GM18873 (cell line): ENCODE data around the gene FCAMR.

Experiments used
- ATAC-seq: cut with Tn5 transposase; IDR thresholded peaks from one replicate; pipeline ENCODE4 v1.9.1; 2021; ENCODE audit warnings: mild to moderate bottlenecking, moderate library complexity, moderate number of reproducible peaks; ENCODE audit not compliant: unreplicated experiment, low FRiP score

The FCAMR gene

DNA sequence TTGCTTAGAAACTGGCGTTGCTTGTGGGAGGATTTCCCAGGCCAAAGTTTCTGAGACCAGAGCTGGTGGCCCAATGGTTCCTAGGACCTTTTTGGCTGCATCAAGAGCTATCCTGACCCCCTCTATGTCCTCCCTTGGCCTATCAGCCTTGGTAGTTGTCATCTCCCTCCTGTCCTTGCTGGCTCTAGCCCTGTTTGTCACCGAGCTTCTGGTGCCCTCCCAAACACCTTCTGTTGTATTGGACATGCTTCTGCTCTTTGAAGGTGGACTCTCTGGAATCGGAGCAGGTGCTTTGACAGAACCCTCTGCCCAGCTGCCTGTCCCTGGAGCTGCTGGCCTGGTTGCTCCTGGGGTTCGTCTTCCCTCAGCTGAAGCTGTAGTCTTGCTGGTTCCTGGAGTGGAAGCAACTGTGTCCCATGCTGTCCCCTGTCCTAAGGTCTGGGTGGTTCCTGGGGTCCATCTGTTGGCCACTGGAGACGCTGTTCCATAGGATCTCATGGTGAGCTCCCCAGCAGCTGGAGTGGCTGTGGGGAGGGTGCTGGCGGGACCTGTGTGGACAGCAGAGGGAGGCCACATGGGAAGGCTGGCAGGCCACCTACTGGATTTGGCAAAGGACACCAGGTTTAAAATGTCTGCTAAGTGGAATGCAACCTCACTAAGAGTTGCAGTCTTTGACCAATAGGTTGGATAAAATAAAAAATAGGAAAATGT lies 9.4 kb downstream of the FCAMR start:
- ATAC-seq = no peak

- no peak for ATAC-seq
Observed at GRCh38 chr1:206958144-206958543, 12.1 kb downstream of the FCAMR start.

- ATAC-seq = no peak
Observed at GRCh38 chr1:206957639-206958038, 12.6 kb downstream of the FCAMR start.

GRCh38 chr1:206955476-206956451 lies 14.5 kb downstream of the FCAMR start:
- ATAC-seq = peak; percentile 51

GRCh38 chr1:206954459-206955342 lies 15.6 kb downstream of the FCAMR start:
- ATAC-seq = no peak

GRCh38 chr1:206953626-206954025 lies 16.6 kb downstream of the FCAMR start:
- no peak for ATAC-seq

DNA sequence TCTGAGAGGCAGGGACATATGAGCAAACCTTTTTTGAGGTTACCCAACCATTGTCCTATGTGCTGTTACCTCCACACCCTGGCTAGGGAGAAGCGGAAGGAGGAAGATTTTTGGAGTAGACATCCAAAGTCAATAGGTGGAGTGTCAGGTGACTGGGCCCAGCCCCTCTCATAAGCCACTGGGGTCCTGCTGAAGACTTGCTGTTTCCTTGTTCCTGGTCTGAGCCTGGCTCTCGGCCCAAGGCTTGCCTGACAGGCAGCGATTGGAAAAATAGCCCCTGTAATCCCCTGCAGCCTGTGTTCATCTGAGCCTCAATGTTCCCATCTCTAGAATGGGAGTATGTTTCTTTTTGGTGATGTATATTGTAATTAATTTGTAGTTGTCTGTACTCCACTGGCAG lies 17.1 kb downstream of the FCAMR start:
- no peak for ATAC-seq

- no peak for ATAC-seq
Observed at GRCh38 chr1:206952171-206952570, 18.1 kb downstream of the FCAMR start.

GRCh38 chr1:206951318-206952100 lies 18.8 kb downstream of the FCAMR start:
- ATAC-seq = no peak

DNA sequence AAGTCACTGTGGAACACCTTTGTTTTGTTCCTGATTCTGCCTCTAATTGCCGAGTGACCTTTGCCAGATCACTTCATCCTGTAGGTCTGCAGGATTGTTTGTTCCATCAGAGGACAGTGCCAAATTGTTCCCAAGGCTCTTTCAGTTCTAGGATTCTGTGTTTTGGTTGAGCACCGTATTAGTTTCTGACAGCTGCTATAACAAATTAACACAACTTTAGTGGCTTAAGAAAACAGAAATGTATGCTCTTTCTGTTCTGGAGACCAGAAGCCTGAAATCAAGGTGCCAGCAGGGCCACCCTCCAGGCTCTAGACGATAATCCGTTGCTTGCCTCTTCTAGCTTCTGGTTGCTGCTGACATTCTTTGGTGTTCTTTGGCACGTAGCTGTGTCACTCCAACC lies 20.6 kb downstream of the FCAMR start:
- ATAC-seq = no peak

- no peak for ATAC-seq
Observed at GRCh38 chr1:206949208-206949607, 21.1 kb downstream of the FCAMR start.

- ATAC-seq = no peak
Observed at GRCh38 chr1:206947255-206947654, 23.0 kb downstream of the FCAMR start.

DNA sequence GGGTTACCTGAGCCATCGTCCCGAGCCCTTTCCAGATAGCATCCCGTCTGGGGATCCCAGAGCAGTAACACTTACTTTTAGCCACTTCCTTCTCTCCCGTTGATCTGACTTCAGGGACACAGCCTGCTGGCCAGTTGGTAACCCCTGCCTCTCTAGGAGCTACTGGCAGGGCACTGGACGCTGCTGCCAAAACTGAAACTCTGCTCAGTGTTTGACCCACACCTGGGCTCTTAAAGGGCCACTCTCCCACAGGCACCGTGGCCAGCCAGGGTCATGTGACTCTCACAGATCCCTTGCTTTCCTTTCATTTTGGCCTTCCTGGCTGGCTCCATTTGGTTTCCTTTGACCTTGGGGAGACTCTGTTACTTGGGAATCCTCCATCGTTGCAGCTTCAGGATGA lies 24.0 kb downstream of the FCAMR start, which contains the start of gene PIGR:
Gene PIGR (minus strand): TSS at position 206 of the 400 bp plus-strand sequence. CDS start 5,935 bp downstream, outside the sequence.
- ATAC-seq = no peak

DNA sequence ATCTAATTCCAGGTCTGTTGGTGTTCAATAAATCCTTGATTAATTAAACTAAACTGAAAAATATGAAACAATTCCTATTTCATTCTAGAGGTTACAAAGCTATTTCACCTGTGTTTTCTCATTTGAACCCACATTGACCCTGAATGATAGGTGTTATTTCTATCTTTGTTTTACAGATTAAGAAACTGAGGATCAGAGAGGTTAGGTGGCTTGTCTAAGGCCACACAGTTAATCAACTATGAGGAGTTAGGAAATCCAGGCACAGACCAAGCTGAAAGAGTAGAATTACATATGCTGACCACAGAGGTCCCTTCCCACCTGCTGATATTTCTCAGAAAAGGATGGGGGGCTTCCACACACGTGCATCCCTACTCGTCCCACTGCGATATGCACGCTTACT lies 24.5 kb downstream of the FCAMR start:
- ATAC-seq = no peak

GRCh38 chr1:206944703-206945102 lies 25.6 kb downstream of the FCAMR start:
- ATAC-seq = no peak

DNA sequence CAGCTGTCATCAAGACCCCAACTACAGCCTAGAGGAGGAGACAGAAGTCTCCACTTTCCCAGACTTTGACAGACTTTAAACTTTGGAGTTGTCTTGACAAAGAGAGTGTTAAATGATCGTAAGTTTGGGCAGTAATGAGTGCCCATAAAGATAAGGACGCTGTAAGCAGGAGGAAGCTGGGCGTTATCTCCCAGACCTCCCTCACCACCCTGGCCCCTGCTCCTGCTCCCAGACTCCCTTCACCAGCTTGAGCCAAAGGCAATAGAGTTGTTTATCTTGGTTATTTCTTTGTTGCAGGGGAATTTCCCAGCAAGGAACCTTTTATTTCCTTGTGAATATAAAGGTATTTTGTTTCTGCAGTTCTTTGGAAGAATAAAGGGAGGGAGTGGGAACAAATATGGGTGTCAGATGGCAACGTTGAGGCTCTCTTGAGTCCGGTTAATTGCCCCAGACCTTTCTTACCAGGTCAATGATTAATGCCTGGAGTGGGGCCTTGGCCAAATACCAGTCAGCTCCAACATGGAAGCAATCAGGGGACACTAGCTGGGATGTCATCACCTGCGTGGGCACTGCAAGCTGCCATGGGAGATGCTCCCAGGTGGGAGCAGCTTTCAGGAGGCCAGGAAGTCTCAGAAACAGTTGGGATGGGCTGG lies 28.4 kb downstream of the FCAMR start:
- no peak for ATAC-seq

- ATAC-seq = no peak
Observed at GRCh38 chr1:206940588-206940936, 29.7 kb downstream of the FCAMR start.

- no peak for ATAC-seq
Observed at GRCh38 chr1:206939841-206940587, 30.2 kb downstream of the FCAMR start.

- ATAC-seq = no peak
Observed at GRCh38 chr1:206939131-206939530, 31.1 kb downstream of the FCAMR start.
